Measurements from ENCODE around the gene TBX20.

TBX20 gene

GRCh38 chr7:35254496-35255442 is 869 bp upstream of the TBX20 start:
- no peak for DNase-seq (ENCODE audit: low read depth)
- Histone ChIP-seq H3K4me3 (ENCODE audit: low read length) (peak overlapping the region; percentile 69), H3K9ac (ENCODE audit: low read length) (no peak overlapping the region), H3K27me3 (replicated peaks; ENCODE audit: control insufficient read depth, insufficient read depth, low read length) (peaks cover 97% of the 10 kb centered on the region), H3K9me3 (ENCODE audit: control insufficient read depth, low read length) (peaks cover 16% of the 10 kb centered on the region), H3K36me3 (ENCODE audit: control insufficient read depth, insufficient read depth, low read length, severe bottlenecking) (no peaks in the 10 kb centered on the region), H3K4me1 (ENCODE audit: control insufficient read depth, insufficient read depth, low read length) (no peaks in the 10 kb centered on the region)

GRCh38 chr7:35253460-35253709 is 515 bp downstream of the TBX20 start:
- Histone ChIP-seq H3K27me3 (replicated peaks; ENCODE audit: control insufficient read depth, insufficient read depth, low read length) (peaks cover 97% of the 10 kb centered on the region), H3K4me1 (ENCODE audit: control insufficient read depth, insufficient read depth, low read length) (no peaks in the 10 kb centered on the region), H3K9ac (ENCODE audit: low read length) (no peak overlapping the region), H3K9me3 (ENCODE audit: control insufficient read depth, low read length) (peaks cover 16% of the 10 kb centered on the region), H3K36me3 (ENCODE audit: control insufficient read depth, insufficient read depth, low read length, severe bottlenecking) (no peaks in the 10 kb centered on the region), H3K4me3 (ENCODE audit: low read length) (peak overlapping the region; percentile 69)
- DNase-seq (ENCODE audit: low read depth) = no peak

- Histone ChIP-seq H3K4me3 (ENCODE audit: low read length) (no peak overlapping the region), H3K27me3 (replicated peaks; ENCODE audit: control insufficient read depth, insufficient read depth, low read length) (peaks cover 97% of the 10 kb centered on the region), H3K9ac (ENCODE audit: low read length) (no peak overlapping the region), H3K4me1 (ENCODE audit: control insufficient read depth, insufficient read depth, low read length) (no peaks in the 10 kb centered on the region), H3K36me3 (ENCODE audit: control insufficient read depth, insufficient read depth, low read length, severe bottlenecking) (no peaks in the 10 kb centered on the region), H3K9me3 (ENCODE audit: control insufficient read depth, low read length) (peaks cover 16% of the 10 kb centered on the region)
- DNase-seq (ENCODE audit: low read depth) = no peak
These were observed 1.1 kb downstream of the TBX20 start for GRCh38 chr7:35252612-35253459.

- DNase-seq (ENCODE audit: low read depth) = no peak
- no peaks in the 10 kb centered on the region for H3K4me1 ChIP-seq (ENCODE audit: control insufficient read depth, insufficient read depth, low read length)
- H3K4me3 ChIP-seq (ENCODE audit: low read length) = no peak overlapping the region
- H3K9ac ChIP-seq (ENCODE audit: low read length) = no peak overlapping the region
- peaks cover 95% of the 10 kb centered on the region for H3K27me3 ChIP-seq (replicated peaks; ENCODE audit: control insufficient read depth, insufficient read depth, low read length)
- H3K36me3 ChIP-seq (ENCODE audit: control insufficient read depth, insufficient read depth, low read length, severe bottlenecking) = no peaks in the 10 kb centered on the region
- H3K9me3 ChIP-seq (ENCODE audit: control insufficient read depth, low read length) = peaks cover 16% of the 10 kb centered on the region
These were observed 2.1 kb downstream of the TBX20 start for GRCh38 chr7:35251606-35252310.

GRCh38 chr7:35250941-35251340 is 3.0 kb downstream of the TBX20 start:
- no peaks in the 10 kb centered on the region for H3K4me1 ChIP-seq (ENCODE audit: control insufficient read depth, insufficient read depth, low read length)
- peaks cover 16% of the 10 kb centered on the region for H3K9me3 ChIP-seq (ENCODE audit: control insufficient read depth, low read length)
- DNase-seq (ENCODE audit: low read depth) = no peak
- H3K4me3 ChIP-seq (ENCODE audit: low read length) = no peak overlapping the region
- no peaks in the 10 kb centered on the region for H3K36me3 ChIP-seq (ENCODE audit: control insufficient read depth, insufficient read depth, low read length, severe bottlenecking)
- H3K27me3 ChIP-seq (replicated peaks; ENCODE audit: control insufficient read depth, insufficient read depth, low read length) = peaks cover 95% of the 10 kb centered on the region
- H3K9ac ChIP-seq (ENCODE audit: low read length) = no peak overlapping the region

- Histone ChIP-seq H3K36me3 (ENCODE audit: control insufficient read depth, insufficient read depth, low read length, severe bottlenecking) (no peaks in the 10 kb centered on the region), H3K9ac (ENCODE audit: low read length) (no peak overlapping the region), H3K4me1 (ENCODE audit: control insufficient read depth, insufficient read depth, low read length) (no peaks in the 10 kb centered on the region), H3K4me3 (ENCODE audit: low read length) (no peak overlapping the region), H3K9me3 (ENCODE audit: control insufficient read depth, low read length) (peaks cover 12% of the 10 kb centered on the region), H3K27me3 (replicated peaks; ENCODE audit: control insufficient read depth, insufficient read depth, low read length) (peaks cover 95% of the 10 kb centered on the region)
- no peak for DNase-seq (ENCODE audit: low read depth)
These were observed 3.4 kb downstream of the TBX20 start for GRCh38 chr7:35250452-35250851.

GRCh38 chr7:35249537-35249907 is 4.4 kb downstream of the TBX20 start:
- H3K36me3 ChIP-seq (ENCODE audit: control insufficient read depth, insufficient read depth, low read length, severe bottlenecking) = no peaks in the 10 kb centered on the region
- H3K4me1 ChIP-seq (ENCODE audit: control insufficient read depth, insufficient read depth, low read length) = no peaks in the 10 kb centered on the region
- H3K9ac ChIP-seq (ENCODE audit: low read length) = no peak overlapping the region
- DNase-seq (ENCODE audit: low read depth) = no peak
- peaks cover 10% of the 10 kb centered on the region for H3K9me3 ChIP-seq (ENCODE audit: control insufficient read depth, low read length)
- no peak overlapping the region for H3K4me3 ChIP-seq (ENCODE audit: low read length)
- peaks cover 92% of the 10 kb centered on the region for H3K27me3 ChIP-seq (replicated peaks; ENCODE audit: control insufficient read depth, insufficient read depth, low read length)

- H3K4me1 ChIP-seq (ENCODE audit: control insufficient read depth, insufficient read depth, low read length) = no peaks in the 10 kb centered on the region
- no peak for DNase-seq (ENCODE audit: low read depth)
- H3K27me3 ChIP-seq (replicated peaks; ENCODE audit: control insufficient read depth, insufficient read depth, low read length) = peaks cover 93% of the 10 kb centered on the region
- peaks cover 10% of the 10 kb centered on the region for H3K9me3 ChIP-seq (ENCODE audit: control insufficient read depth, low read length)
- H3K9ac ChIP-seq (ENCODE audit: low read length) = no peak overlapping the region
- H3K36me3 ChIP-seq (ENCODE audit: control insufficient read depth, insufficient read depth, low read length, severe bottlenecking) = no peaks in the 10 kb centered on the region
- no peak overlapping the region for H3K4me3 ChIP-seq (ENCODE audit: low read length)
These were observed 5.0 kb downstream of the TBX20 start for GRCh38 chr7:35248576-35249536.

GRCh38 chr7:35246819-35247218 is 7.1 kb downstream of the TBX20 start:
- Histone ChIP-seq H3K4me3 (ENCODE audit: low read length) (no peak overlapping the region), H3K9ac (ENCODE audit: low read length) (no peak overlapping the region), H3K27me3 (replicated peaks; ENCODE audit: control insufficient read depth, insufficient read depth, low read length) (peaks cover 85% of the 10 kb centered on the region), H3K4me1 (ENCODE audit: control insufficient read depth, insufficient read depth, low read length) (no peaks in the 10 kb centered on the region), H3K36me3 (ENCODE audit: control insufficient read depth, insufficient read depth, low read length, severe bottlenecking) (no peaks in the 10 kb centered on the region), H3K9me3 (ENCODE audit: control insufficient read depth, low read length) (no peaks in the 10 kb centered on the region)
- DNase-seq (ENCODE audit: low read depth) = no peak

GRCh38 chr7:35241884-35242283 is 12.0 kb downstream of the TBX20 start:
- Histone ChIP-seq H3K36me3 (ENCODE audit: control insufficient read depth, insufficient read depth, low read length, severe bottlenecking) (no peaks in the 10 kb centered on the region), H3K4me3 (ENCODE audit: low read length) (no peak overlapping the region), H3K9me3 (ENCODE audit: control insufficient read depth, low read length) (no peaks in the 10 kb centered on the region), H3K4me1 (ENCODE audit: control insufficient read depth, insufficient read depth, low read length) (no peaks in the 10 kb centered on the region), H3K27me3 (replicated peaks; ENCODE audit: control insufficient read depth, insufficient read depth, low read length) (peaks cover 38% of the 10 kb centered on the region), H3K9ac (ENCODE audit: low read length) (no peak overlapping the region)
- peak; percentile 24 for DNase-seq (ENCODE audit: low read depth)
